H9 (cell line): ENCODE measurements around the gene KRTAP5-9. TPM values are rescaled to one million over a fixed set of nuclear protein-coding genes. Genes with fewer than 3 reads are reported as not detected.

Source experiments
- DNase-seq: peaks from one replicate; pipeline ENCODE4 v3.0.0-alpha.2; 2017
- H2AFZ ChIP-seq: one replicate; pipeline ENCODE4 v1.6.1; 2013; ENCODE audit warnings: mild to moderate bottlenecking, low read length, control low read depth, moderate library complexity
- H2AK5ac ChIP-seq: 2 replicates; pipeline ENCODE4 v1.6.1; 2013; ENCODE audit warnings: low read length, control low read depth, mixed read lengths; ENCODE audit not compliant: insufficient read length
- H2BK120ac ChIP-seq: one replicate; pipeline ENCODE4 v1.6.1; 2013; ENCODE audit warnings: low read depth, mild to moderate bottlenecking, low read length, control low read depth, inconsistent platforms; ENCODE audit not compliant: poor library complexity, severe bottlenecking
- H2BK12ac ChIP-seq: 2 replicates; pipeline ENCODE4 v1.6.1; 2013; ENCODE audit warnings: low read length, control low read depth, mixed read lengths, low read depth; ENCODE audit not compliant: insufficient read length
- H2BK15ac ChIP-seq: 2 replicates; pipeline ENCODE4 v1.6.1; 2013; ENCODE audit warnings: low read depth, low read length, control low read depth
- H2BK20ac ChIP-seq: one replicate; pipeline ENCODE4 v1.6.1; 2013; ENCODE audit warnings: low read depth, mild to moderate bottlenecking, low read length, control low read depth, inconsistent platforms; ENCODE audit not compliant: poor library complexity, severe bottlenecking
- H2BK5ac ChIP-seq: 2 replicates; pipeline ENCODE4 v1.6.1; 2013; ENCODE audit warnings: low read length, control low read depth, mixed read lengths; ENCODE audit not compliant: insufficient read length
- H3K14ac ChIP-seq: 2 replicates; pipeline ENCODE4 v1.6.1; 2013; ENCODE audit warnings: low read length, control low read depth; ENCODE audit not compliant: insufficient read depth
- H3K18ac ChIP-seq: 2 replicates; pipeline ENCODE4 v1.6.1; 2013; ENCODE audit warnings: low read depth, mild to moderate bottlenecking, mixed read lengths, low read length, control low read depth; ENCODE audit not compliant: insufficient read length
- H3K23ac ChIP-seq: 2 replicates; pipeline ENCODE4 v1.6.1; 2013; ENCODE audit warnings: low read length, control low read depth, mixed read lengths, low read depth; ENCODE audit not compliant: insufficient read length
- H3K23me2 ChIP-seq: 2 replicates; pipeline ENCODE4 v1.6.1; 2013; ENCODE audit warnings: low read depth, mild to moderate bottlenecking, mixed read lengths, low read length, control low read depth; ENCODE audit not compliant: insufficient read length, poor library complexity, severe bottlenecking
- H3K27ac ChIP-seq: 2 replicates; pipeline ENCODE4 v1.5.1; 2013; ENCODE audit warnings: low read length, control low read depth, mixed read lengths, low read depth; ENCODE audit not compliant: insufficient read length
- H3K27me3 ChIP-seq: 2 replicates; pipeline ENCODE4 v1.6.1; 2013; ENCODE audit warnings: low read length, control low read depth, inconsistent platforms; ENCODE audit not compliant: insufficient read depth
- H3K4ac ChIP-seq: 2 replicates; pipeline ENCODE4 v1.6.1; 2013; ENCODE audit warnings: low read depth, mild to moderate bottlenecking, control low read depth, inconsistent platforms, low read length, moderate library complexity
- H3K4me1 ChIP-seq: 2 replicates; pipeline ENCODE4 v1.6.1; 2013; ENCODE audit warnings: low read length, control low read depth, inconsistent platforms; ENCODE audit not compliant: insufficient read depth
- H3K4me2 ChIP-seq: 2 replicates; pipeline ENCODE4 v1.6.1; 2013; ENCODE audit warnings: low read length, control low read depth, mixed read lengths; ENCODE audit not compliant: insufficient read length, insufficient read depth
- H3K56ac ChIP-seq: 2 replicates; pipeline ENCODE4 v1.6.1; 2013; ENCODE audit warnings: low read depth, mild to moderate bottlenecking, mixed read lengths, low read length, control low read depth; ENCODE audit not compliant: insufficient read length
- H3K79me1 ChIP-seq: 2 replicates; pipeline ENCODE4 v1.6.1; 2013; ENCODE audit warnings: low read depth, mild to moderate bottlenecking, moderate library complexity, low read length, control low read depth, inconsistent platforms; ENCODE audit not compliant: insufficient read depth, poor library complexity, severe bottlenecking
- H3K79me2 ChIP-seq: 2 replicates; pipeline ENCODE4 v1.6.1; 2013; ENCODE audit warnings: low read length, control low read depth, inconsistent platforms; ENCODE audit not compliant: insufficient read depth
- H3K9ac ChIP-seq: 2 replicates; pipeline ENCODE4 v1.6.1; 2013; ENCODE audit warnings: low read length, control low read depth, mixed read lengths; ENCODE audit not compliant: insufficient read length; ENCODE audit errors: extremely low read depth
- H3K9me3 ChIP-seq: one replicate; pipeline ENCODE4 v1.6.1; 2013; ENCODE audit warnings: low read depth, low read length, inconsistent platforms; ENCODE audit not compliant: control insufficient read depth
- H3T11ph ChIP-seq: one replicate; pipeline ENCODE4 v1.6.1; 2013; ENCODE audit warnings: mild to moderate bottlenecking, low read length, control low read depth, inconsistent platforms
- H4K20me1 ChIP-seq: one replicate; pipeline ENCODE4 v1.6.1; 2013; ENCODE audit not compliant: control insufficient read depth, insufficient read length, insufficient read depth
- H4K5ac ChIP-seq: 2 replicates; pipeline ENCODE4 v1.6.1; 2013; ENCODE audit warnings: low read depth, mild to moderate bottlenecking, mixed read lengths, low read length, control low read depth; ENCODE audit not compliant: insufficient read length
- H4K8ac ChIP-seq: replicated peaks from 2 replicates; pipeline ENCODE4 v1.6.1; 2013; ENCODE audit warnings: low read length, control low read depth, mixed read lengths, low read depth; ENCODE audit not compliant: insufficient read length
- H4K91ac ChIP-seq: 2 replicates; pipeline ENCODE4 v1.6.1; 2013; ENCODE audit warnings: low read depth, mild to moderate bottlenecking, moderate library complexity, mixed read lengths, low read length, control low read depth; ENCODE audit not compliant: insufficient read length
- H3K27ac Mint-ChIP-seq, 3 experiments: 2 replicates in 2 of 3; 3 replicates in 1 of 3; pipeline ENCODE4 v1.8.0; 2020 to 2021; ENCODE audit warnings: mixed read lengths in 3 of 3, mild to moderate bottlenecking in 1 of 3, moderate library complexity in 1 of 3
- H3K27me3 Mint-ChIP-seq: 2 replicates; pipeline ENCODE4 v1.8.0; 2021; ENCODE audit warnings: low read depth, mild to moderate bottlenecking, moderate library complexity, mixed read lengths
- H3K36me3 Mint-ChIP-seq, 3 experiments: 2 replicates in 2 of 3; 3 replicates in 1 of 3; pipeline ENCODE4 v1.8.0; 2020 to 2021; ENCODE audit warnings: low read depth in 3 of 3, mixed read lengths in 3 of 3; ENCODE audit not compliant: insufficient read depth in 1 of 3
- H3K4me1 Mint-ChIP-seq, 2 experiments: 2 replicates each; pipeline ENCODE4 v1.8.0; 2020; ENCODE audit warnings: mixed read lengths in 2 of 2
- H3K4me3 Mint-ChIP-seq, 2 experiments: 2 replicates in 1 of 2; 3 replicates in 1 of 2; pipeline ENCODE4 v1.8.0; 2020 to 2021; ENCODE audit warnings: mild to moderate bottlenecking in 2 of 2, mixed read lengths in 2 of 2, moderate library complexity in 1 of 2
- H3K9me3 Mint-ChIP-seq, 2 experiments: 2 replicates in 1 of 2; 3 replicates in 1 of 2; pipeline ENCODE4 v1.8.0; 2020; ENCODE audit warnings: mild to moderate bottlenecking in 2 of 2, mixed read lengths in 2 of 2, moderate library complexity in 1 of 2
- WGBS: extraction: QIAGEN DNeasy Blood & Tissue Kit; methylation state at CpG from one replicate; pipeline ENCODE4 v1.1.7; 2013; ENCODE audit warnings: missing lambda C conversion rate, low lambda C conversion rate, mixed read lengths; ENCODE audit not compliant: insufficient read length; ENCODE audit errors: extremely low coverage; 5-methylcytosine and 5-hydroxymethylcytosine counted together
- total RNA-seq: library from RNA; stranded (reverse); gene quantifications from 2 replicates; pipeline ENCODE4 v1.2.1, GENCODE V29; 2021
- TF ChIP-seq, protein P1 (sequence below): fragments of 200-600 bp; sonication (generic); conservative IDR thresholded peaks from 3 replicates; pipeline ENCODE4 v1.8.0; 2021; ENCODE audit warnings: antibody characterized with exemption, mild to moderate bottlenecking

Gene KRTAP5-9
- total RNA-seq, 1 experiment from 2014 or later, result not detected

- Mint-ChIP-seq H3K36me3 (peaks cover 5 to 25% (median 12%) of the 10 kb centered on the region in 3 experiments; a peak in 6 of 7 replicates), H3K9me3 (peaks cover 14 to 16% of the 10 kb centered on the region in 2 experiments), H3K27ac (no peak overlapping the region), H3K4me1 (peaks cover 27 to 28% of the 10 kb centered on the region in 2 experiments), H3K27me3 (peaks cover 39% of the 10 kb centered on the region), H3K4me3 (no peak overlapping the region)
- Histone ChIP-seq H3K79me1 (no peaks in the 10 kb centered on the region), H2BK120ac (no peak overlapping the region), H4K8ac (no peak overlapping the region), H3K23me2 (no peaks in the 10 kb centered on the region), H3K4me2 (no peak overlapping the region), H3T11ph (no peak overlapping the region), H3K79me2 (no peaks in the 10 kb centered on the region), H3K27ac (no peak overlapping the region), H4K20me1 (no peaks in the 10 kb centered on the region), H3K56ac (no peak overlapping the region), H2AK5ac (no peak overlapping the region), H3K9ac (no peak overlapping the region), H2BK5ac (no peak overlapping the region), H3K18ac (no peak overlapping the region), H3K9me3 (no peaks in the 10 kb centered on the region), H2AFZ (no peak overlapping the region), H4K5ac (no peak overlapping the region), H3K23ac (no peak overlapping the region), H2BK15ac (no peak overlapping the region), H3K4me1 (no peaks in the 10 kb centered on the region), H3K27me3 (no peaks in the 10 kb centered on the region), H2BK20ac (no peak overlapping the region), H3K14ac (no peak overlapping the region), H4K91ac (no peak overlapping the region), H3K4ac (no peak overlapping the region), H2BK12ac (no peak overlapping the region)
- TF ChIP-seq, protein P1, sequence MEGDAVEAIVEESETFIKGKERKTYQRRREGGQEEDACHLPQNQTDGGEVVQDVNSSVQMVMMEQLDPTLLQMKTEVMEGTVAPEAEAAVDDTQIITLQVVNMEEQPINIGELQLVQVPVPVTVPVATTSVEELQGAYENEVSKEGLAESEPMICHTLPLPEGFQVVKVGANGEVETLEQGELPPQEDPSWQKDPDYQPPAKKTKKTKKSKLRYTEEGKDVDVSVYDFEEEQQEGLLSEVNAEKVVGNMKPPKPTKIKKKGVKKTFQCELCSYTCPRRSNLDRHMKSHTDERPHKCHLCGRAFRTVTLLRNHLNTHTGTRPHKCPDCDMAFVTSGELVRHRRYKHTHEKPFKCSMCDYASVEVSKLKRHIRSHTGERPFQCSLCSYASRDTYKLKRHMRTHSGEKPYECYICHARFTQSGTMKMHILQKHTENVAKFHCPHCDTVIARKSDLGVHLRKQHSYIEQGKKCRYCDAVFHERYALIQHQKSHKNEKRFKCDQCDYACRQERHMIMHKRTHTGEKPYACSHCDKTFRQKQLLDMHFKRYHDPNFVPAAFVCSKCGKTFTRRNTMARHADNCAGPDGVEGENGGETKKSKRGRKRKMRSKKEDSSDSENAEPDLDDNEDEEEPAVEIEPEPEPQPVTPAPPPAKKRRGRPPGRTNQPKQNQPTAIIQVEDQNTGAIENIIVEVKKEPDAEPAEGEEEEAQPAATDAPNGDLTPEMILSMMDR, result no peak
- WGBS, result no CpG with 5 or more reads among the region's 15 CpGs
- DNase-seq, result no peak
These were observed 5.1 kb upstream of the KRTAP5-9 start for GRCh38 chr11:71542879-71543777.
